Testis (tissue), 3 donors: ENCODE results near the gene MCM7. TPM values are rescaled to one million over a fixed set of nuclear protein-coding genes. Genes with fewer than 3 reads are reported as not detected.
A peak's percentile ranks its signal among the peaks of the same experiment; 100 is the strongest.

Experiments
- DNase-seq: peaks from one replicate; pipeline ENCODE4 v3.0.0-alpha.2; 2019
- H3K27ac ChIP-seq, 2 donors: fragments of 200-600 bp; sonication (generic); one replicate each; pipeline ENCODE4 v1.5.1; 2019
- H3K27me3 ChIP-seq: fragments of 200-600 bp; sonication (generic); one replicate; pipeline ENCODE4 v1.5.1; 2019
- H3K36me3 ChIP-seq: fragments of 200-600 bp; sonication (generic); one replicate; pipeline ENCODE4 v1.5.1; 2017; ENCODE audit warnings: low read depth; ENCODE audit errors: missing control alignments
- H3K4me1 ChIP-seq: fragments of 200-600 bp; sonication (generic); one replicate; pipeline ENCODE4 v1.5.1; 2019
- H3K4me3 ChIP-seq, 2 donors: fragments of 200-600 bp; sonication (generic); one replicate each; pipeline ENCODE4 v1.5.1; 2017 to 2019
- H3K9me3 ChIP-seq: fragments of 200-600 bp; sonication (generic); one replicate; pipeline ENCODE4 v1.5.1; 2017
- CTCF ChIP-seq, 3 experiments: fragments of 450-650 bp in 2 of 3; fragments of 200-600 bp in 1 of 3; sonication (generic) in 1 of 3; IDR thresholded peaks; one replicate each; pipeline ENCODE4 v1.5.1; 2016 to 2019; ENCODE audit warnings: antibody characterized with exemption in 3 of 3, mild to moderate bottlenecking in 2 of 3, moderate library complexity in 1 of 3
- POLR2A ChIP-seq: fragments of 450-650 bp; IDR thresholded peaks from one replicate; pipeline ENCODE4 v1.6.1; 2017; ENCODE audit warnings: antibody characterized with exemption, mild to moderate bottlenecking, moderate library complexity
- WGBS, 2 donors: methylation state at CpG; one replicate each; pipeline ENCODE4 v1.1.5; 2018; 5-methylcytosine and 5-hydroxymethylcytosine counted together
- intact Hi-C: fragments of 100-400 bp; cut with DNase I; formaldehyde crosslinking; loops from one replicate; pipeline ENCODE4 v1.15.1; 2023; ENCODE audit warnings: low total_unique reads
- polyA plus RNA-seq: library from polyadenylated mRNA; stranded (reverse); fragments of 350-450 nt; fragmentation: Illumina TruSeq; extraction: RNeasy Lipid Tissue Mini Kit (QIAGEN cat#74804); gene quantifications from one replicate; pipeline ENCODE4 v1.2.3, GENCODE V29; 2014; ENCODE audit warnings: low read depth, low replicate concordance; ENCODE audit not compliant: insufficient read depth
- total RNA-seq, 2 donors: library from RNA; depleted of rRNA; stranded (reverse); fragments of >200 nt; gene quantifications; one replicate each; pipeline ENCODE4 v1.2.3, GENCODE V29; 2016

MCM7 gene
- total and polyA plus RNA-seq, 3 donors from 2014 or later, result 85.1 to 137 (median 86.5) TPM

- H3K27me3 ChIP-seq, result no peaks in the 10 kb centered on the region
- TF ChIP-seq CTCF (IDR thresholded peaks at IDR 0.05), result no peak
- no peak for TF ChIP-seq POLR2A
- no peak overlapping the region for H3K4me3 ChIP-seq
- no peaks in the 10 kb centered on the region for H3K36me3 ChIP-seq
- intact Hi-C loops, result no loop called here
- H3K9me3 ChIP-seq, result no peaks in the 10 kb centered on the region
- H3K27ac ChIP-seq, result no peak overlapping the region
- peaks cover 11% of the 10 kb centered on the region for H3K4me1 ChIP-seq
- no peak for DNase-seq
- WGBS, 2 donors, result 88 to 92% methylated on average over 8 to 17 of the region's 17 CpGs
Observed at GRCh38 chr7:100095704-100096103, 5.5 kb downstream of the MCM7 start.

- H3K27ac ChIP-seq, result no peak overlapping the region
- intact Hi-C loops, result no loop called here
- DNase-seq, result no peak
- H3K27me3 ChIP-seq, result no peaks in the 10 kb centered on the region
- peaks cover 11% of the 10 kb centered on the region for H3K4me1 ChIP-seq
- 83 to 85% methylated on average over 7 to 9 of the region's 9 CpGs for WGBS, 2 donors
- TF ChIP-seq CTCF (IDR thresholded peaks at IDR 0.05) (no peak), POLR2A (no peak)
- no peaks in the 10 kb centered on the region for H3K9me3 ChIP-seq
- H3K4me3 ChIP-seq, result no peak overlapping the region
- no peaks in the 10 kb centered on the region for H3K36me3 ChIP-seq
Observed at GRCh38 chr7:100095289-100095688, 5.9 kb downstream of the MCM7 start.

- peak overlapping the region in 1 of 2 donors; percentile 56 for H3K27ac ChIP-seq
- WGBS, 2 donors, result 78 to 79% methylated on average over 14 to 16 of the region's 16 CpGs
- TF ChIP-seq POLR2A (no peak), CTCF (IDR thresholded peaks at IDR 0.05) (no peak)
Observed at GRCh38 chr7:100093925-100094486, 7.2 kb downstream of the MCM7 start.

GRCh38 chr7:100093498-100093897 lies 7.7 kb downstream of the MCM7 start:
- no peaks in the 10 kb centered on the region for H3K27me3 ChIP-seq
- no peak for TF ChIP-seq POLR2A
- no peak for TF ChIP-seq CTCF (IDR thresholded peaks at IDR 0.05)
- H3K36me3 ChIP-seq, result no peaks in the 10 kb centered on the region
- peaks cover 19% of the 10 kb centered on the region for H3K4me1 ChIP-seq
- DNase-seq, result no peak
- intact Hi-C loops, result no loop called here
- WGBS, 2 donors, result 53 to 84% methylated on average over 9 to 13 of the region's 13 CpGs
- peak overlapping the region in 1 of 2 donors; percentile 56 for H3K27ac ChIP-seq
- no peaks in the 10 kb centered on the region for H3K9me3 ChIP-seq
- no peak overlapping the region for H3K4me3 ChIP-seq

More at GRCh38 chr7:100093925-100094486, 7.2 kb downstream of the MCM7 start:
- no peak overlapping the region for H3K4me3 ChIP-seq
- H3K4me1 ChIP-seq, result peaks cover 19% of the 10 kb centered on the region
- no peaks in the 10 kb centered on the region for H3K36me3 ChIP-seq
- no peaks in the 10 kb centered on the region for H3K27me3 ChIP-seq
- intact Hi-C loops, result no loop called here
- no peaks in the 10 kb centered on the region for H3K9me3 ChIP-seq
- DNase-seq, result no peak

- Histone ChIP-seq H3K9me3 (no peaks in the 10 kb centered on the region), H3K36me3 (no peaks in the 10 kb centered on the region), H3K4me3 (no peak overlapping the region), H3K27me3 (no peaks in the 10 kb centered on the region), H3K27ac (peak overlapping the region in 1 of 2 donors; percentile 56), H3K4me1 (peaks cover 22% of the 10 kb centered on the region)
- 32 to 56% methylated on average over 6 to 8 of the region's 8 CpGs for WGBS, 2 donors
- peak; percentile 36 for DNase-seq
- TF ChIP-seq CTCF (IDR thresholded peaks at IDR 0.05), result no peak
- TF ChIP-seq POLR2A, result no peak
- intact Hi-C loops, result no loop called here
Observed at GRCh38 chr7:100093054-100093453, 8.1 kb downstream of the MCM7 start.
